Activated CD4-positive, alpha-beta T cell treated with anti-CD3 and anti-CD28 coated beads, Interleukin-2, amount 10 ng/mL, durations not matched to agents 24 days and 14 days (primary cell): ENCODE results near the gene CYB561D2. TPM values are rescaled to one million over a fixed set of nuclear protein-coding genes. Genes with fewer than 3 reads are reported as not detected.

Experiments
- DNase-seq: peaks from one replicate; pipeline ENCODE4 v3.0.0; 2022
- H3K27ac Mint-ChIP-seq: one replicate; pipeline ENCODE4 v1.8.0; 2022; ENCODE audit warnings: mild to moderate bottlenecking, mixed read lengths
- H3K27me3 Mint-ChIP-seq: one replicate; pipeline ENCODE4 v1.8.0; 2022; ENCODE audit warnings: mixed read lengths
- H3K36me3 Mint-ChIP-seq: one replicate; pipeline ENCODE4 v1.8.0; 2022; ENCODE audit warnings: low read depth, mild to moderate bottlenecking, mixed read lengths
- H3K4me1 Mint-ChIP-seq: one replicate; pipeline ENCODE4 v1.8.0; 2021; ENCODE audit warnings: mixed read lengths
- H3K4me3 Mint-ChIP-seq: one replicate; pipeline ENCODE4 v1.8.0; 2022; ENCODE audit warnings: mild to moderate bottlenecking, moderate library complexity, mixed read lengths
- H3K9me3 Mint-ChIP-seq: one replicate; pipeline ENCODE4 v1.8.0; 2021; ENCODE audit warnings: mixed read lengths
- intact Hi-C: fragments of 100-400 bp; cut with micrococcal nuclease; formaldehyde crosslinking; loops from one replicate; pipeline ENCODE4 v1.15.1; 2023
- total RNA-seq: library from RNA; stranded (reverse); gene quantifications from 2 replicates; pipeline ENCODE4 v1.2.3, GENCODE V29; 2022

CYB561D2 gene
- total RNA-seq, 1 donor from 2014 or later = 27.0 TPM

- intact Hi-C loops = no loop called here
- H3K4me1 Mint-ChIP-seq = peaks cover 8% of the 10 kb centered on the region
- no peak overlapping the region for H3K27ac Mint-ChIP-seq
- no peaks in the 10 kb centered on the region for H3K9me3 Mint-ChIP-seq
- peaks cover 3% of the 10 kb centered on the region for H3K27me3 Mint-ChIP-seq
- no peak overlapping the region for H3K4me3 Mint-ChIP-seq
- no peak for DNase-seq
- no peaks in the 10 kb centered on the region for H3K36me3 Mint-ChIP-seq
Observed at GRCh38 chr3:50372349-50372748, 21.7 kb downstream of the CYB561D2 start.

GRCh38 chr3:50373146-50374051 is 22.7 kb downstream of the CYB561D2 start:
- Mint-ChIP-seq H3K27me3 (peaks cover 3% of the 10 kb centered on the region), H3K36me3 (no peaks in the 10 kb centered on the region), H3K9me3 (no peaks in the 10 kb centered on the region), H3K4me3 (no peak overlapping the region), H3K4me1 (peaks cover 8% of the 10 kb centered on the region), H3K27ac (no peak overlapping the region)
- intact Hi-C loops = no loop called here
- no peak for DNase-seq

- Mint-ChIP-seq H3K9me3 (no peaks in the 10 kb centered on the region), H3K36me3 (no peaks in the 10 kb centered on the region), H3K4me3 (no peak overlapping the region), H3K27ac (no peak overlapping the region), H3K4me1 (peaks cover 4% of the 10 kb centered on the region), H3K27me3 (peaks cover 3% of the 10 kb centered on the region)
- intact Hi-C loops = no loop called here
- no peak for DNase-seq
Observed at GRCh38 chr3:50374363-50375257, 23.9 kb downstream of the CYB561D2 start.

GRCh38 chr3:50375258-50375931 is 24.7 kb downstream of the CYB561D2 start:
- H3K27me3 Mint-ChIP-seq = peaks cover 3% of the 10 kb centered on the region
- intact Hi-C loops = no loop called here
- H3K27ac Mint-ChIP-seq = no peak overlapping the region
- H3K36me3 Mint-ChIP-seq = no peaks in the 10 kb centered on the region
- DNase-seq = no peak
- no peaks in the 10 kb centered on the region for H3K9me3 Mint-ChIP-seq
- no peak overlapping the region for H3K4me3 Mint-ChIP-seq
- H3K4me1 Mint-ChIP-seq = peaks cover 4% of the 10 kb centered on the region

- Mint-ChIP-seq H3K4me1 (peaks cover 2% of the 10 kb centered on the region), H3K27ac (no peak overlapping the region)
- intact Hi-C loops = no loop called here
Observed at GRCh38 chr3:50378024-50378423, 27.4 kb downstream of the CYB561D2 start.

GRCh38 chr3:50378757-50379156 is 28.1 kb downstream of the CYB561D2 start:
- H3K36me3 Mint-ChIP-seq = no peaks in the 10 kb centered on the region
- intact Hi-C loops = no loop called here

More at GRCh38 chr3:50378024-50378423, 27.4 kb downstream of the CYB561D2 start:
- H3K9me3 Mint-ChIP-seq = no peaks in the 10 kb centered on the region
- H3K36me3 Mint-ChIP-seq = no peaks in the 10 kb centered on the region
- no peak overlapping the region for H3K4me3 Mint-ChIP-seq
- H3K27me3 Mint-ChIP-seq = no peaks in the 10 kb centered on the region
- DNase-seq = no peak

GRCh38 chr3:50380405-50381085 is 29.9 kb downstream of the CYB561D2 start:
- Mint-ChIP-seq H3K4me1 (no peaks in the 10 kb centered on the region), H3K4me3 (no peak overlapping the region), H3K36me3 (no peaks in the 10 kb centered on the region), H3K27ac (no peak overlapping the region), H3K9me3 (no peaks in the 10 kb centered on the region), H3K27me3 (no peaks in the 10 kb centered on the region)
- intact Hi-C loops = no loop called here
- no peak for DNase-seq

More at GRCh38 chr3:50378757-50379156, 28.1 kb downstream of the CYB561D2 start:
- Mint-ChIP-seq H3K4me3 (no peak overlapping the region), H3K27ac (no peak overlapping the region), H3K9me3 (no peaks in the 10 kb centered on the region), H3K4me1 (no peaks in the 10 kb centered on the region), H3K27me3 (no peaks in the 10 kb centered on the region)
- DNase-seq = no peak

GRCh38 chr3:50381383-50381782 is 30.7 kb downstream of the CYB561D2 start:
- Mint-ChIP-seq H3K9me3 (no peaks in the 10 kb centered on the region), H3K27me3 (peaks cover 2% of the 10 kb centered on the region), H3K4me1 (no peaks in the 10 kb centered on the region), H3K36me3 (no peaks in the 10 kb centered on the region), H3K4me3 (no peak overlapping the region), H3K27ac (no peak overlapping the region)
- DNase-seq = no peak
- intact Hi-C loops = no loop called here

GRCh38 chr3:50382722-50383121 is 32.1 kb downstream of the CYB561D2 start:
- no peaks in the 10 kb centered on the region for H3K36me3 Mint-ChIP-seq
- DNase-seq = no peak
- H3K9me3 Mint-ChIP-seq = no peaks in the 10 kb centered on the region
- intact Hi-C loops = no loop called here
- H3K4me3 Mint-ChIP-seq = no peak overlapping the region
- no peaks in the 10 kb centered on the region for H3K4me1 Mint-ChIP-seq
- no peak overlapping the region for H3K27ac Mint-ChIP-seq
- H3K27me3 Mint-ChIP-seq = peaks cover 2% of the 10 kb centered on the region

GRCh38 chr3:50383750-50384149 is 33.1 kb downstream of the CYB561D2 start:
- H3K4me3 Mint-ChIP-seq = no peak overlapping the region
- H3K27ac Mint-ChIP-seq = no peak overlapping the region
- intact Hi-C loops = no loop called here
- peaks cover 2% of the 10 kb centered on the region for H3K27me3 Mint-ChIP-seq
- no peaks in the 10 kb centered on the region for H3K4me1 Mint-ChIP-seq
- no peak for DNase-seq
- no peaks in the 10 kb centered on the region for H3K9me3 Mint-ChIP-seq
- H3K36me3 Mint-ChIP-seq = no peaks in the 10 kb centered on the region

- no peak for DNase-seq
- intact Hi-C loops = no loop called here
- no peaks in the 10 kb centered on the region for H3K9me3 Mint-ChIP-seq
- H3K27me3 Mint-ChIP-seq = peaks cover 2% of the 10 kb centered on the region
- no peak overlapping the region for H3K4me3 Mint-ChIP-seq
- H3K36me3 Mint-ChIP-seq = no peaks in the 10 kb centered on the region
- no peaks in the 10 kb centered on the region for H3K4me1 Mint-ChIP-seq
- H3K27ac Mint-ChIP-seq = no peak overlapping the region
Observed at GRCh38 chr3:50385754-50386153, 35.1 kb downstream of the CYB561D2 start.

GRCh38 chr3:50388016-50388719 is 37.5 kb downstream of the CYB561D2 start:
- H3K36me3 Mint-ChIP-seq = no peaks in the 10 kb centered on the region
- intact Hi-C loops = no loop called here
- H3K4me1 Mint-ChIP-seq = peaks cover 6% of the 10 kb centered on the region
- DNase-seq = no peak
- H3K27ac Mint-ChIP-seq = no peak overlapping the region
- no peaks in the 10 kb centered on the region for H3K9me3 Mint-ChIP-seq
- peaks cover 2% of the 10 kb centered on the region for H3K27me3 Mint-ChIP-seq
- H3K4me3 Mint-ChIP-seq = no peak overlapping the region
